Activated CD4-positive, alpha-beta T cell treated with anti-CD3 and anti-CD28 coated beads, Interleukin-2, amount 50 U/mL, for 4 hours (primary cell): ENCODE results near the gene AKAP8.
"Not testable (repeated sequence)": the region's sequence is repeated elsewhere in the genome, so short reads cannot be mapped to it uniquely, and the experiment has no call there.

ENCODE experiments used
- DNase-seq, 2 experiments: peaks; one replicate each; pipeline ENCODE4 v3.0.0-alpha.2; 2020

Gene AKAP8

DNA sequence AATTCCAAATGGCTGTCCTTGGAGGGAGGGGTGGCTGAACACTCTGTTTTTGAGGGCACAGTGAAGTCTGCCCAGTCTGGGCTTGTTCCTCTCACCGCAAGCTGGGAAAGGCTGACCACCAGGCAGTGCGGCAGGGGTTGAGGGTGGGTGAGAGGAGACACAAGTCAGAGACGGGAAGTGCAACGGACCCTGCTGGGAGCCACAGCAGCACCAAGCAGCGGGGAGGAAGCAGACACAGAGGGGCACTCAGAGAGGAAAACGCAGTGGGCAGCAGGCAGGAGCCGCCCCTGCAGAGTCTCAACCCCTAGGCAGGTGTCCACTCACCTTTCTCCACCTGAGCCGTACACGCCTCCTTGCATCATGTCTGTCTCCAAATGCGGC, 23.6 kb upstream of the AKAP8 start:
- DNase-seq: no peak

DNA sequence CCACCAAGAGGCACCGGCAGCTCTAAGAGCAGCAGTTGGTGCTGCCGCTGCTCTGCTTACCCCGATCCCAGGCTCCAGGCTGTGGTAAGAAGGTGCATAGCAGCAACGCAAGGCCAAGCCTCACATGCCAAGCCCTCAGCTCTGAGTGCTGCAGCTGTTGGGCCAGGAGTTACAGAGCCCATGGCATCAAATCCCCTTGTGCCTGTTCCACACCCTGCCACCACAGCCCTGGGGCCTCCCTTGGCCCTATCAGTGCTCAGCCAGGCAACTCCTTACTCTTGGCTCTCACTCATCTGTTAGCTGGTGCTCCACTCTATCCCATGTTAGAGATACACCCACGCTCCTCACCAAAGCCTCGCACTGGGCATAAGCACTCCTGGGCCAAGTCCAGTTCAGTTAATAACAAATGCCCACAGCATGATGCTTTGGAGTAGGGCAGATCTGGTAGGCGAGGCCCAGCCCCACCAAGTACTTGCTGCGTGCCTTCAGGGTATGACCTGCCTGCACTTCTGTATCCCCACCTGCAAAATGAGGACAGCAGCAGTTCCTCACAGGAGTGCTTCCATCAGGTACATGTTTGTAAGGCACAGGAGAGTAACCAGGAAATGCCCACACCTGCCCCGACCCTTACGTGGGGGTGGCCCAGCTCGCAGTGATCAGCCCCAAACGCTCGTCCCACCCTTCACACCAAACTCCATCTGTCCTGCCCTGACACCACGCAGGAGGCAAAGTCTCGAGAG, 23.0 kb upstream of the AKAP8 start:
- DNase-seq: no peak

DNA sequence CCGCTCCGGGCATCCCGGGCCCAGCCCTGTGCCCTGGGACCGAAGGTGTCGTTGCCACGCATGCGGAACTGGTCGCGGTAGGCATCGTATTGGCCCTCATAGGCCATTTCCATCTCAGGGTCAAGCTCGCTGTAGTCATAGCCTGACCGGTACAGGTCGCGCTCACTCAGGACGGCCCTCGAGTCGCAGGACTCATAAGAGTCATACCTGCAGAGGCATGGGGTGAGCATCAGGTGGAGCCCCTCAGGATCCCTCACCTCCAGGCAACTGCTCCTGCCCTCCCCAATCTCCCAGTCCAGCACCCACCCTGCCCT, 21.8 kb upstream of the AKAP8 start:
- DNase-seq: no peak

DNA sequence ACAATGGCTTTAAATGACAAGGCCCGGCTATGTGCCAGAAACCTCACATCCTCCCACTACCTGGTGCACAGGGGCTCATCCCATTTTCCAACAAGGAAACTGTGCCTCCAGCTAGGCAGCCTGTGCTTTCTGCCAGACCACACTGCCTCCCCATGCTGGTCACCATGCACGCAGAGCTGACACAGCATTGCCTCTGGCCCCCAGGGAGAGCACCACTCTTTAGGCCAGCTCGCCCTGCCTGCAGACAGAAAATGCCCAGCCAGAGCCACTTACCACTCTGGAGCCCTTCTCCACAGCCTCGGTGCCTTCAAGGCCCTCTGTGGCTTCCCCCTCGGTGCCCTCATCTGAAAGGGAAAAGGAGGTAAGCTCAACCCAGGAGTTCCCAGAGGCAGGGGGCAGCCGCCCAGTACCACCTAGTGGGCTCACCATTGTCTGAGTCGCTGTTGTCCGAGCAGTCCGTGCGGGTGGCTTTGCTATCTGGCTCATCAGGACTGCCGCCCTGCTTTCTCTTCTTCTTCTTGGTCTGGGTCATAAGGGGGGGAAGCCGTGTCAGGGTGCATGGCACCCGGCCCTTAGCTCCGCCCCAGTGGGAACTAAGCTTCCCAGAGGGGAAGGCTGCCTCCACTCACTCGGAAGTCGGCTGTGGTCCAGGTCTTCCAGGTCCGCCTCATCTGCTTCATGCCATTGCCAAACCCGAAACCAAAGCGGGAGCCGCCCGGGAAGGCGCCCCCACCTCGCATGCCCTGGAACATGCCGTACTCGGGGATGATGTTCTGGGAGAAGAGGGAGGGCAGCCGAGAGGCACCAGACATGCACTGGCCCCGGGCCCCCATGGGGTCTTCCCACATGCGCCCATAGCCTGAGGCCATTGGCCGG, 21.2 kb upstream of the AKAP8 start:
- no peak for DNase-seq

DNA sequence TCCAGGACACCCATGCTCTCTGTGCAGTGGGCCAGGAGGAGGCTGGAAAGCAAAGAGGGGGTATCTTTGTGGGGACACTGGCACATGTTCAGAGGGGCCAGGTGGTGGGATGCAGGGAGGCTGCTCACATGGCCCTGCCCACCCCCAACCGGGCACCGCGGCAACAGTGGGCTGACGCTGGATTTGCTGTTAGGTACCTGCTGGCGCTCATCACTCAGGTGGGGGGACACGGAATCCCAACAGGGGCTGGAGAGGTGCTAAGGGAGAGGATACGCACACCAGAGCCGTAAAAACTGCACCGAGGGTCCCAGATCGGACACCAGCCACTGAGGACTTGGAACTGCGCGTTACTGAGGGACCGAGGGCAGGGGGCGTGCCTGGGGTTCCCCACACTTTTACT, 20.0 kb upstream of the AKAP8 start:
- DNase-seq: no peak

DNA sequence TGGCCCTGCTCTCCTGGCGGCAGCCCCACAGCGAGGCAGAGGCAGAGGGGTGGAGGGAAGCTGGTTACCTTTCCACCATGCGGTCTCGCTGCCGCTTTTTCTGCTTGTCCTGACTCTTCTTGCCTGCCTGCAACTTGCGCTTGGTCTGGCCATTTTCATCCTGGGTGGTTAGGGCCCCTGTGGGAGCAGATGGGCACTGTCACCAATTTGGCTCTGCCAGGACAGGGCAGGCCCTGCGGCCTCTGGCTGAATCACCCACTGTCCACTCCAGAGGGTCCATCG, 19.6 kb upstream of the AKAP8 start:
- DNase-seq: no peak

DNA sequence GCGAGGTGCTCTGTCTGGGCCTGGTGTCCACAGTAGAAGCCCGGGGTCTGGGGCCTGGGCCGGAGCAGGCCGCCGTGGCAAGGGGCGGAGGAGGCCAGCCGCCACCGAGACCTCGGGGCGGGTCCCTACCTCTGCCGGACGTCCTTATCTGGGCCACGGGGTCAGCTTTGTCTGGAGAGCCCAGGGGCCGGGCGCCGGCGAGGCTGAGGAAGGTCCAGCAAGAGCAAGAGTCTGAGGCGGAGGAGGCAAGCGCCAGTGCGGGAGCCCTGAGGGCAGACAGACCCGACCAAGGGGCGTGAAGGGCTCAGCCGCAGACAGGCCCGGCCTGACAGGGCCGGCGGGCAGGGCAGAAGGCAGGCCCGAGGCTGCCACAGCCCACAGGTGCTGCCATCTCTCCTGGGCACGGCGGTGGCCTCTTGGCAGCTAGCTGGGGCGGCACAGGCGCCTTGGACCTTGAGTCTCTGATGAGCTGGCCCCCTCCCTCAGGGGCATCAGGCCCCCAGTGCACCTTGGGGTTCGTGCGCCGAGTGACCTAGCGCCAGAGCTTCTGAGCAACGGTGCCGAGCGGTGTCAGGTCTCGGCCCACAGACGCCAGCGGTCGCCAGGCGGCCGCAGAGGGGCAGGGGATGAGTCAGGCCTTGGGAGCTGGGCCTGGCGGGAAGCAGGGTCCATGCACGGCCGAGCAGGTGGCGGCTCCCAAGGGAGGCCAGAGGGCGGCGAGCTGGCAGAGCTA, 19.1 kb upstream of the AKAP8 start:
- DNase-seq: no peak

DNA sequence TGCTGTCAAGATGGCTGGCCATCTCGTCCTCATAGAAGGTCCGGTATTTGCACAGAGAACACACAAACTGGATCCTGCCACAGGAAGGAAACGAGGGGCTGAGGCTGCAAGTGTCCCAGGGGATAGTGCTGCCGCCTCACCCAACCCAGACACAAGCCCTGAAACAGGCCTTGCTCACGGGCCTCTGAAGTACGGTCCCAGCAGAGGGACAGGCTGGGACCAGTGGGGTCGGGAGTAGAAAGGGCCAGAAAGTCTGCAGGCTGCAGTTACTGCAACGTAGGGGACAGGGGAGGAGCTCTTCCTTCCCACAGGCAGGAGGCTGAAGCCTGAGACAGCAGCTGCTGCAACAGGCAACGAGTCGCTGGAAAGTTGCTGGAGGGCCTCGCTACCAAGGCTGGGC, 18.2 kb upstream of the AKAP8 start:
- DNase-seq: no peak

DNA sequence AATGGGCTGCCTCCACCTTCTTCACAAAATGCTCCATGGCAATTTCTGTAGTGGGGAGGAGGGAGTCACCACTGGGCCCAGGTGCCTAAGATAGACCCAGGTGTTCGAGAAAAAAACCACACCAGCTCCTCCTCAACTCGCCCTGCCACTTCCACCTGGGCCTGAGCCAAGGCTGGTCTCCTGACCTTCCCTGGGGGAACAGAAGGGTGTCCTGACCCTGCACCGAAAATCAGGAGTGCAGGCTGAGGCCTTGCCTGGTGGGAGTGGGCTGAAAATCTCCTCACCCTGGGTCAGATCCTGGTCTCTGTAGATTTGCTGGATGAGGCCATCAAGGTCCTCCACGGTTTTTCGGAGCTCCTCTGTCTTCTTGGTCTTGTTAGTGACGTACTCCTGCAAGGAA, 17.6 kb upstream of the AKAP8 start:
- no peak for DNase-seq

DNA sequence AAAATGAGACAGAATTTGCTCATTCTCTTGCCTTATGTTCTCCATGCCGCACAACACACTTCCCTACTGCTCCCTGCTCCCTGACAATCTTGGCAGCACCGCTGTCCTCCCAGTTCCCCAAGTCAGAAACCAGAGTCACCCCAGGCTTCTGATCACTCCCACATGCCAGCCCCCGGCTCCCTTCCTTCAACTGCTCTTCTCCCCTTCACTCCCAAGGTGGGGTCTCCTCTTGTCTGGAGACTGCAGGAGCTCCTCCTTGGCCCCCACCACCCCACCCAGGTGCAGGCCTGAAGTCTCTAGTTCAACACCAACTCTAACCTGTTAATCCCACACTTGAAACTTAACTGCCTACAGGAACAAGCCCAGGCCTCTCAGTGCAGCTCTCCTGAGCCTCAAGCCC, 16.8 kb upstream of the AKAP8 start:
- no peak for DNase-seq

DNA sequence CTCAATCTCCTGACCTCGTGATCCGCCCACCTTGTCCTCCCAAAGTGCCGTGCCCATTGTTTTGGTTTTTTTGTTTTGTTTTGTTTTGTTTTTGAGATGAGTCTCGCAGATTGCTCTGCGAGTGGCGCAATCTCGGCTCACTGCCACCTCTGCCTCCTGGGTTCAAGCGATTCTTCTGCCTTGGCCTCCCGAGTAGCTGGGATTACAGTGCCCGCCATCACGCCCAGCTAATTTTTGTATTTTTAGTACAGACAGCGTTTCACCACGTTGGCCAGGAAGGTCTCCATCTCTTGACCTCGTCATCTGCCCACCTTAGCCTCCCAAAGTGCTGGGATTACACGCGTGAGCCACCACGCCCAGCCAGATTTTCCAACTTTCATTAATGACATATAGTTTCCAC, 15.7 kb upstream of the AKAP8 start:
- not testable (repeated sequence) for DNase-seq

DNA sequence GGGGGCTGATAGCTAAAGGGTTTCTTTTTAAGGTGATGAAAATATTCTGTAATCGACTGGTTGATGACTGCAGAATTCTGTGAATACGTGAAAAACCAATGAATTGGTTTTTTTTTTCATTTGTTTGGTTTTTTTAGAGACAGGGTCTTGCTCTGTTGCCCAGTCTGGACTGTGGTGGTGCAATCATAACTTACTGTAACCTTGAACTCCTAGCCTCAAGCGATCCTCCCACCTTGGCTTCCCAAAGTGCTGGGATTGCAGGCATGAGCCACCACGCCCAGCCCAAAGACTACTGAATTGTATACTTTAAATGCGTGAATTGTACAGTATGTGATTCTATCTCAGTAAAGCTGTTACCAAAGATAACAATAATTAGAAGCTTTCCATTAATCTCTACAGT, 14.8 kb upstream of the AKAP8 start:
- no peak for DNase-seq

DNA sequence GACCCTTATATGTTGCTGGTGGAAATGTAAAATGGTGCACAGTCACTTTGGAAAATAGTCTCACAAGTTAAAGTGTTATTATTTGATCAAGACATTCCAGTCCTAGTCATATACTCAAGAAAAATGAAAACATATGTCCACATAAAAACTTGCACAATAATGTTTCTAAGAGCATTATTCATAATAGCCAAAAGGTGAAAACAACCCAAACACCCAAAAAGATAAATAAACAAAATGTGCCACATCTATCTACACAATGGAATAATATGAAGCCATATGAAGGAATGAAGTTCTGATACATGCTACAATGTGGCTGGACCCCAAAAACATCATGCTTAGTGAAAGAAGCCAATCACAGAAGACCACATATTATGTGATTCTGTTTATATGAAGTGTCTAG, 14.4 kb upstream of the AKAP8 start:
- DNase-seq: no peak

DNA sequence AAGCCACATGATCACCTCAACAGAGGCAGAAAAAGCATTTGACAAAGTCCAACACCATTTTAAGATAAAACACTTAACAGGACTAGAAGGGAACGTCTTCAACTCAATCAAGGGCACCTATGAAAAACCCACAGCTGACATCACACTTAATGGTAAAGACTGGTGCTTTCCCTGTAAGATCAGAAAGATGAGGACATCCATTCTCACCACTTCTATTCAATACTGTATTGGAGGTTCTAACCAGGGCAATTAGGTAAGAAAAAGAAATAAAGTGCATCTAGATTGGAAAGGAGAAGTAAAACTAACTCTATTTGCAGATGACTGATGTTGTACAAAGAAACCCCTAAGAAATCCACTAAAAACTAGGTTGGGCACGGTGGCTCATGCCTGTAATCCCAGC, 11.2 kb upstream of the AKAP8 start:
- no peak for DNase-seq

DNA sequence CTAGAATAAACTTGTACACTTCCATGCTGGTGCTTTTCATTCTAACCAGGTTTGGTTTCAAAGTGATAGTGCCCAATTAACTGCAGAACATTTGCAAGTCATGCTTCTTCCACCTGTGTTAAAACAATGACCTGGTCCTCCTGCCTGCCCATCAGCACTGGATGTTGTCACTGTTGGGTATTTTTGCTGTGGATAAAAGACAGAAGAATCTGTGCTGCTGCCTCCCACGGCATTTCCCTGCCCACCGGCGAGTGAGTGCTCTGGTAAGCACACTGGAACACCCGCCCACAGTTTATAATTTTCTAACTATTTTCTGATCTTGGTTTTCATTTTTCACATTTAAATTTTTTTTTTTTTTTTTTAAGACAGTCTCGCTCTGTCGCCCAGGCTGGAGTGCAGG, 2.3 kb upstream of the AKAP8 start:
- no peak for DNase-seq

DNA sequence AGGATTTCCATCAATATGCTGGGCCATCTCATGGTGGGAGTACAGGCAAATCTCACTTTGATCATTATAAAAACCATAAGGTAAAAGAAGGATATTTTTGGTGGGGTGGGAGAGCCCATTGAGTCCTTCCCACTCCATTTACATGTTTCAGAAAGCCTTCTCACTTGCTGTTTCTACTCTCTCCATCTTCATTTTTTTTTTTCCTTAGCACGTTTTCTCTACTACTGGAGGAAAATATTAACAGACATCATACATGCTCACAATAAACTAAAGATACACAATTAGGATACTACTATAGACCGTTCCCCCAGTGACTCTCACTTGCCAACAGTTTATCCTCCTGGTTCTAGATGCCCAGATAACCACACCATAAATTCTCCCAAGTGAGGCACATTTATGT, 1.8 kb upstream of the AKAP8 start:
- no peak for DNase-seq

DNA sequence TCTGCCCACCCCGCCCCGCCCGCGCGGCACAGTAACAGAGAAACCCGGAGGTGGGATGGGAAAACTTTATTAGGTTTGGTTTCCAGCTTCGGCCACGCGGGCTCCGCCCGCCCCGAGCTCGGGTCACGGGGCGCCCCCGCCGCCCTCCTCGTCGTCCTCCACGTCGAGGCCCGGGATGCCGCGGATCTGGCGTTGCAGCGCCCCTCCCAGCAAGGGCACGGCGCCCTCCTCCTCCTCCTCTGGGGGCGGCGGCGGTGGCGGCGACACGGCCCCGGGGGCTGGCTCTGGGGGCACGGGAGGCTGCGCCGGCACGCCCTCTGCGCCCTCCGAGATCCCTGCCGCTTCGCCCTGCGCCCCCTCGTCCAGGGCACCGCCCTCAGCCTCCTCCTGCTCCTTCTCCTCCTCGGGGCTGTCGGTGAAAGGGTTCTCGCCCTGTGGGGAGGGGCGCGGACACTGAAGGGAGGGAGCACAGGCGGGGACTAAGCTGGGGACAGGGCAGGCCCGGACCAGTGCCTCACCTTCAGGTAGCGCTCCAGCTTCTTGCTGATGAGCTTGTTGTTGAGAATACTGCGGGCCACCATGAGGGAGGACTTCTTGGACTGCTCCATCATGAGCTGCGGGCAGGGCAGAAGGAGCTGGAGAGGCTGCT, 536 bp upstream of the AKAP8 start:
- no peak for DNase-seq

DNA sequence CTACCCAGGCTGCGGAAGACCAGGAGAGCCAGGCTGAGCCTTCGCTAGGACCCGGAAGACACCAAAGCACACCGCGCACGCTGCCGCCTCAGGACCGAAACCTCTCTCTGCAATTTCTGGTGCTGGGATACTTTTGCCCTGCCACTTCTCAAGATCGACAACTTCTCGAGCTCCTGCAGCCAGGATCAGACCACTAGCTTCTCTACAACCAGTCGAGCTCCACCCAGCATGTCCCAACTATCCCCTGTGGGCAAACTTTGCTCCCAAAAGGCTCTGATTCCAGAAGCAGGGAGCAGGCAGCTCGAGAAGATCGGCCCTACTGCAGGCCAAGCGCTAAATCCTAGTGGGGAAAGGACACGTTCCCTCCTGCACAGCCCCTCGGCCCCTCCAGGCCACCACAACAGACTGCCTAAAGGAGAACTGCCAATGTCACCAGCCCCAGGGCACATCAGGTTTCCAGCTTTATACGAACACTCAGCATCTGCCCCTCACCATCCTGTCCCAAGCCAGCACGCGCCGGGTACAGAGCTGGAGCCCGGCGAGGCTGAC, 979 bp downstream of the AKAP8 start:
- peak; percentile 27 to 32 for DNase-seq

DNA sequence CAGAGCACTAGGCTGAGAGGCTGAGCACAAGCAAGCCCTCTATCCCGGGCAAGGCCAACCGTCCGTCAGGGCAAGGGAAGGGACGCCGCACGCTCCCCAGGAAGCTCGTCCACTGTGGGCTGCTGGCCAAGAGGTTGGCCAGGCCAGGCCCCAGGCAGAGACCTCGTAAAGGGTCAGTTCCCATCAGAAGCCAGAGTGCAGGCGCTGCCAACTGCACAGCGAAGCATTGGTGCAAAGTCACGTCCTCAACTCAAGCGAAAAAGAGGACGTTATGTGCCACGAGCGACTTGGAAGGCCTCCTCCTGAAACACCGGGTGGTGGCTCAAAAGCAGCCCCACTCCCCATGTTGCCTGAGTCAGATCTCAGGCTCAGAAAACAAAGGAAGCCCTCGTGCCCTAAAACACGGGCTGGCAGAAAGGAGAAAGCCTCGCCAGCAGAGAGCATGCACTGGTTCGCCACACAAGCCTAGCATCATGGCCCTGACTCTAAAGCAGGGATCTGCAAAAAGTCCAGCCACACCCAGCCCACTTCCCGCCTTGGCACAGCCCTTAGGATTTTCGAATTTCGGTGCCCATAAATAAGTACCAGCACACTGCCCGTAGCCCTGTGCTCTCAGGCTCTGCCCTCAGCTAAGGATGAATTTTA, 4.7 kb downstream of the AKAP8 start:
- no peak for DNase-seq

DNA sequence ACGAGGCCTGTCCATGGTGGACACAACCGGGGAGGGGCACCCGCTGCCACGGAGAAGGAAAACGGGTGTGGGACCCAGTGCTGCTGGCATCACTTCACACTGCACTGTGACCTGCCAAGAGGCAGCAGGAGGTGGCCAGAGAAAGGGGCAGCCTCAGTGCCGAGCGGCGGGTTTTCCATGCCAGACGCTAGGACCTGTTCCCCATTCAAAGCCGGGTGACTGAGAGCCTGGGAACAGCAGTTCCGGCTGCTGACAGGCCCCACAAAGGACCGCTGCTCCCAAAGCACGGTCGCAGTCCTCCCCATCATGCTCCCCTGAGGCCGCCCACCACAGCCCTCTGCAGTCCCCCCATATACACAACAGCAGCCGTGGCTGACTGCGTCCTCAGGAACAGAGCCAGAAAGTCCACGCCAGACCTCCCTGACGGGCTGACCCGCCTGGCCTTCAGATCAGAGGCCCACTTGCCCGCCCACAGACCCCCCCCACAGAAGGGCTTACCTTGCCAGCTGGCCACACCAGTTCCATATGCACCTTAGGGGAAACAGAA, 5.4 kb downstream of the AKAP8 start:
- DNase-seq: no peak

DNA sequence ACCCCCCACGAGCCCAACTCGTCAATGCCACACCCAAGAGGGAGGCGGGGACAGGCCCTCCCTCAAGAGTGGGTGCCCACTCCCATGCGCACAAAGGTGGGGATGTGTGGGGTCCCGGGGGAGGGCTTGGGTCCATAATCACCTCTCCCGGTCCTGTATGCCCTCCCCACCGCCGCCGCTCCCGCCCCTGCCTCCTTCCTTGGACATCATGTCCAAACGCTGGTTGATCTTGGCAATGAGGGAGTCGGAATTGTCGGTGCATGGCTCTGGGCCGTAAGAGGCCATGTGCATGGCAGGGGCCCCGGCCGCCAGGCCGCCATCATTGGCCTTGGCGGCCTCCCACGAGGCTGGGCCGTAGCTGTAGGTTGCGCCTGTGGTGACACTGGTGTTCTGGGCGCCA, 5.9 kb downstream of the AKAP8 start:
- DNase-seq: no peak

DNA sequence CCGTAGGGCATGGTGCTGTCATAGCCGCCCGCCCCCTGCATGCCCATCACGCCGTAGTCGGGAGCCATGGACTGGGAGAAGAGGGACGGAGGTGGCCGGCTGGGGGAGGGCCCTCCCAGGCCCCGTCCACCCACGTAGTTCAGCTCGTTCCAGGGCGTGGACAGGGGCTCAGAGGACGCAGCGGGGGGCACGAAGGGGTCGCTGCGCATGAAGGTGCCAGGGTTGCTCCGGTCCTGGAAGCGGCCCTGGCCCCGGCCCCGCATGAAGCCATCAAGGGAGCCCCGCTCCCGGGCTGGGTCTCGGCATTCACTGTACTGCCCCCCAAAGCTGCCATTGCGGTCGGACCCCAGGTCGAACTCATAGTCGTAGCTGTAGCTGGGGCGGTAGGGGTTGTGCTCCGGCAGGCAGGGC, 6.7 kb downstream of the AKAP8 start:
- DNase-seq: no peak

DNA sequence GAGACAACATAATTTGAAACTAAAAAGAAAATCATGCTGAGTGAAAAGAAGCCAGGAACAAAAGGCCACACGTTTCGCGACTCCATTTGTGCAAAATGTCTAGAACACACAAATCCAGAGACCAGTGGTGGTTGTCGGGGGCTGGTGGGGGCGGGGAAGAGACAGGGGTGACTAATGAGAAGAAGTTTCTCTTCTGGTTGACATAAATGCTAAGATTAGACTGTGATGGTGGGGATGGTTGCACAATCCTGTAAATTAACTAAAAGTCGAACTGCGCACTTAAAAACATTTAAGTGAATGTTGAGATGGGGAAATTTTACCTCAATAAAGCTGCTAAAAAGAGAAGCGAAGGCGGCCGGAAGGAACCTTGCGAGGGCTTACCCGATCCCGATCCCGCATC, 7.1 kb downstream of the AKAP8 start:
- no peak for DNase-seq
